Osteoblast (primary cell): ENCODE measurements around the gene CEP164. TPM values are rescaled to one million over a fixed set of nuclear protein-coding genes. Genes with fewer than 3 reads are reported as not detected.

Source experiments
- DNase-seq: peaks from one replicate; pipeline ENCODE4 v3.0.0; 2011; ENCODE audit warnings: low spot score, mixed read lengths; ENCODE audit not compliant: insufficient read length; ENCODE audit errors: missing footprints
- H2AFZ ChIP-seq: 2 replicates; pipeline ENCODE4 v1.6.0; 2011; ENCODE audit warnings: mild to moderate bottlenecking, low read length
- H3K27ac ChIP-seq: 2 replicates; pipeline ENCODE4 v1.5.1; 2011; ENCODE audit warnings: mild to moderate bottlenecking, low read depth, low read length, moderate library complexity
- H3K27me3 ChIP-seq: 2 replicates; pipeline ENCODE4 v1.6.0; 2012; ENCODE audit warnings: mild to moderate bottlenecking, control low read depth, inconsistent platforms, low read length, moderate library complexity; ENCODE audit not compliant: insufficient read depth
- H3K36me3 ChIP-seq: 2 replicates; pipeline ENCODE4 v1.5.1; 2011; ENCODE audit warnings: mild to moderate bottlenecking, low read length, control low read depth, moderate library complexity; ENCODE audit not compliant: insufficient read depth
- H3K4me1 ChIP-seq: 2 replicates; pipeline ENCODE4 v1.5.1; 2011; ENCODE audit warnings: mild to moderate bottlenecking, low read length, control low read depth, moderate library complexity; ENCODE audit not compliant: insufficient read depth
- H3K4me2 ChIP-seq: 2 replicates; pipeline ENCODE4 v1.6.0; 2011; ENCODE audit warnings: mild to moderate bottlenecking, low read length; ENCODE audit not compliant: insufficient read depth
- H3K4me3 ChIP-seq: fragments of 200-600 bp; sonication (generic); 3 replicates; pipeline ENCODE4 v1.5.1; 2012; ENCODE audit warnings: mild to moderate bottlenecking, low read length, inconsistent platforms; ENCODE audit not compliant: insufficient read depth
- H3K79me2 ChIP-seq: 2 replicates; pipeline ENCODE4 v1.6.0; 2012; ENCODE audit warnings: mild to moderate bottlenecking, low read length, control low read depth, inconsistent platforms; ENCODE audit not compliant: insufficient read depth
- H3K9me3 ChIP-seq: 2 replicates; pipeline ENCODE4 v1.5.1; 2011; ENCODE audit warnings: low read depth, low read length, control low read depth
- H4K20me1 ChIP-seq: 2 replicates; pipeline ENCODE4 v1.6.0; 2012; ENCODE audit warnings: mild to moderate bottlenecking, low read length, control low read depth; ENCODE audit not compliant: insufficient read depth
- total RNA-seq: library from RNA; depleted of rRNA; stranded (reverse); fragments of >200 nt; gene quantifications from 2 replicates; pipeline ENCODE4 v1.2.3, GENCODE V29; 2012
- TF ChIP-seq, protein P1 (sequence below): IDR thresholded peaks from 2 replicates; pipeline ENCODE4 v1.5.1; 2011; ENCODE audit warnings: mild to moderate bottlenecking, low read depth, low read length, moderate library complexity; ENCODE audit errors: extremely low read depth

CEP164 gene
- total RNA-seq, 1 donor: 38.0 TPM

GRCh38 chr11:117443266-117444186, 115.9 kb downstream of the CEP164 start:
- DNase-seq: peak; percentile 94
- Histone ChIP-seq H4K20me1 (no peaks in the 10 kb centered on the region), H3K4me2 (no peak overlapping the region), H2AFZ (no peak overlapping the region), H3K9me3 (no peaks in the 10 kb centered on the region), H3K4me3 (no peak overlapping the region), H3K27me3 (peaks cover 12% of the 10 kb centered on the region), H3K79me2 (no peaks in the 10 kb centered on the region), H3K36me3 (no peaks in the 10 kb centered on the region), H3K27ac (no peak overlapping the region), H3K4me1 (no peaks in the 10 kb centered on the region)
- TF ChIP-seq, protein P1, sequence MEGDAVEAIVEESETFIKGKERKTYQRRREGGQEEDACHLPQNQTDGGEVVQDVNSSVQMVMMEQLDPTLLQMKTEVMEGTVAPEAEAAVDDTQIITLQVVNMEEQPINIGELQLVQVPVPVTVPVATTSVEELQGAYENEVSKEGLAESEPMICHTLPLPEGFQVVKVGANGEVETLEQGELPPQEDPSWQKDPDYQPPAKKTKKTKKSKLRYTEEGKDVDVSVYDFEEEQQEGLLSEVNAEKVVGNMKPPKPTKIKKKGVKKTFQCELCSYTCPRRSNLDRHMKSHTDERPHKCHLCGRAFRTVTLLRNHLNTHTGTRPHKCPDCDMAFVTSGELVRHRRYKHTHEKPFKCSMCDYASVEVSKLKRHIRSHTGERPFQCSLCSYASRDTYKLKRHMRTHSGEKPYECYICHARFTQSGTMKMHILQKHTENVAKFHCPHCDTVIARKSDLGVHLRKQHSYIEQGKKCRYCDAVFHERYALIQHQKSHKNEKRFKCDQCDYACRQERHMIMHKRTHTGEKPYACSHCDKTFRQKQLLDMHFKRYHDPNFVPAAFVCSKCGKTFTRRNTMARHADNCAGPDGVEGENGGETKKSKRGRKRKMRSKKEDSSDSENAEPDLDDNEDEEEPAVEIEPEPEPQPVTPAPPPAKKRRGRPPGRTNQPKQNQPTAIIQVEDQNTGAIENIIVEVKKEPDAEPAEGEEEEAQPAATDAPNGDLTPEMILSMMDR: peak; percentile 48

- H4K20me1 ChIP-seq: no peaks in the 10 kb centered on the region
- no peaks in the 10 kb centered on the region for H3K9me3 ChIP-seq
- no peak overlapping the region for H2AFZ ChIP-seq
- H3K4me3 ChIP-seq: no peak overlapping the region
- no peaks in the 10 kb centered on the region for H3K36me3 ChIP-seq
- no peak overlapping the region for H3K4me2 ChIP-seq
- no peaks in the 10 kb centered on the region for H3K79me2 ChIP-seq
- DNase-seq: peak; percentile 50
- TF ChIP-seq, protein P1: no peak
- H3K27me3 ChIP-seq: peaks cover 12% of the 10 kb centered on the region
- H3K4me1 ChIP-seq: no peaks in the 10 kb centered on the region
- H3K27ac ChIP-seq: no peak overlapping the region
These were observed 116.6 kb downstream of the CEP164 start for GRCh38 chr11:117444256-117444655.

DNA sequence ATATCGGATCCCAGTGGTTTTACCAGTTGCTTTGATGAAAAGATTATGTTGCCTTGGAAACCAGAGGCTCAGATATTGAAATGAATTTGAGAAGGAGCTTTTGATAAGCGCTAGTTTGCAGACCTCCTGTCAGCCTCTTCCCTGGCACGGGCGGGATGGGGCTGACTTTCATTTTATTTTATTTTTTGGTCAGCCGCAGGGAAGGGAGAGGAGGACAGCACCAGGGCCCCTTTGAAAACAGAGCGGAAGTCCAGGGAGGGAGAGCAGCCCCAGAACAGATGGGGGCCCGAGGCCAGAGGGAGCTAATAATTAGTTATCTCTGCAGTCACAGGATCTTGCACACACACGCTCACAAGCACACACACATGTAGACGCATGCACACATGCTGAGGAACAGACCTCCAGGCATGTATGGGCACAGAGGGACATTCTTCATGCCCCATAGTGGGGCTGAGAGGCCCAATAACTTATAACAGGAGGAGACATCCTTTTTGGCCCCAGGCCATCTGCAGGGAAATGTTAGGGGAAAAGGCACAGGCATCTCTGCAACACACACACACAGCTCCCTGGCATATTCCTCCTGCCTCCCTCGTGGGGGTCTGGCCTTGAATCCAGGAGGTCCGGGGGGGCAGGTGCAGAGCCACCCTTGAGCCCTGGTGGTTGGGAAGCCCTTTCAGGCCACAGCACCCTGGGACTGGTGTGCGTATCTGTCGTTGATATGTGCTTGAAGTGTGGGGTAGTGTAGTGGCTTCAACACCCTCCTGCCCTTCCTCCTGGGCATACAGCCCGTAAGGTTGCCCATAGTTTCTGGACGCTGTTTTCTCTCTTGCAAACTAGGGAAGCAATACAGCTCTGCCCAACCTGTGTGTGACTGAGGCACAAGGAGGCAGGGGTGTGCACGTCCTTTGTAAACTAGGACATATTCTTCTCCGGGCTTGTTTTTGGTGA, 117.3 kb downstream of the CEP164 start:
- TF ChIP-seq, protein P1: no peak
- H3K4me3 ChIP-seq: no peak overlapping the region
- no peaks in the 10 kb centered on the region for H3K79me2 ChIP-seq
- no peaks in the 10 kb centered on the region for H3K4me1 ChIP-seq
- H3K4me2 ChIP-seq: no peak overlapping the region
- no peaks in the 10 kb centered on the region for H4K20me1 ChIP-seq
- H3K36me3 ChIP-seq: no peaks in the 10 kb centered on the region
- DNase-seq: peak; percentile 59
- H3K27ac ChIP-seq: no peak overlapping the region
- H3K9me3 ChIP-seq: no peaks in the 10 kb centered on the region
- peaks cover 12% of the 10 kb centered on the region for H3K27me3 ChIP-seq
- H2AFZ ChIP-seq: no peak overlapping the region
